Measurements from ENCODE around the gene TIGD3. TPM values are rescaled to one million over a fixed set of nuclear protein-coding genes. Genes with fewer than 3 reads are reported as not detected.

Gene TIGD3
- total and polyA plus RNA-seq, 10 of the 15 experiments (the other 5 are each of a cell fraction or from before 2014, with no cell fraction given) = 0.13 to 1.4 (median 0.57) TPM

- TF ChIP-seq, protein P1, sequence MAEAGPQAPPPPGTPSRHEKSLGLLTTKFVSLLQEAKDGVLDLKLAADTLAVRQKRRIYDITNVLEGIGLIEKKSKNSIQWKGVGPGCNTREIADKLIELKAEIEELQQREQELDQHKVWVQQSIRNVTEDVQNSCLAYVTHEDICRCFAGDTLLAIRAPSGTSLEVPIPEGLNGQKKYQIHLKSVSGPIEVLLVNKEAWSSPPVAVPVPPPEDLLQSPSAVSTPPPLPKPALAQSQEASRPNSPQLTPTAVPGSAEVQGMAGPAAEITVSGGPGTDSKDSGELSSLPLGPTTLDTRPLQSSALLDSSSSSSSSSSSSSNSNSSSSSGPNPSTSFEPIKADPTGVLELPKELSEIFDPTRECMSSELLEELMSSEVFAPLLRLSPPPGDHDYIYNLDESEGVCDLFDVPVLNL (IDR thresholded peaks at IDR 0.05; ENCODE audit: low read depth, low read length) = no peak
- TF ChIP-seq, protein P2, sequence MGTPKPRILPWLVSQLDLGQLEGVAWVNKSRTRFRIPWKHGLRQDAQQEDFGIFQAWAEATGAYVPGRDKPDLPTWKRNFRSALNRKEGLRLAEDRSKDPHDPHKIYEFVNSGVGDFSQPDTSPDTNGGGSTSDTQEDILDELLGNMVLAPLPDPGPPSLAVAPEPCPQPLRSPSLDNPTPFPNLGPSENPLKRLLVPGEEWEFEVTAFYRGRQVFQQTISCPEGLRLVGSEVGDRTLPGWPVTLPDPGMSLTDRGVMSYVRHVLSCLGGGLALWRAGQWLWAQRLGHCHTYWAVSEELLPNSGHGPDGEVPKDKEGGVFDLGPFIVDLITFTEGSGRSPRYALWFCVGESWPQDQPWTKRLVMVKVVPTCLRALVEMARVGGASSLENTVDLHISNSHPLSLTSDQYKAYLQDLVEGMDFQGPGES (IDR thresholded peaks at IDR 0.05) = no peak
- TF ChIP-seq KAT2A (conservative IDR thresholded peaks at IDR 0.05; ENCODE audit: control insufficient read depth, low read depth, low read length) = no peak
- no peak for TF ChIP-seq SUPT20H (IDR thresholded peaks at IDR 0.05; ENCODE audit: borderline replicate concordance, control insufficient read depth, low read depth, low read length)
- TF ChIP-seq, protein P3, sequence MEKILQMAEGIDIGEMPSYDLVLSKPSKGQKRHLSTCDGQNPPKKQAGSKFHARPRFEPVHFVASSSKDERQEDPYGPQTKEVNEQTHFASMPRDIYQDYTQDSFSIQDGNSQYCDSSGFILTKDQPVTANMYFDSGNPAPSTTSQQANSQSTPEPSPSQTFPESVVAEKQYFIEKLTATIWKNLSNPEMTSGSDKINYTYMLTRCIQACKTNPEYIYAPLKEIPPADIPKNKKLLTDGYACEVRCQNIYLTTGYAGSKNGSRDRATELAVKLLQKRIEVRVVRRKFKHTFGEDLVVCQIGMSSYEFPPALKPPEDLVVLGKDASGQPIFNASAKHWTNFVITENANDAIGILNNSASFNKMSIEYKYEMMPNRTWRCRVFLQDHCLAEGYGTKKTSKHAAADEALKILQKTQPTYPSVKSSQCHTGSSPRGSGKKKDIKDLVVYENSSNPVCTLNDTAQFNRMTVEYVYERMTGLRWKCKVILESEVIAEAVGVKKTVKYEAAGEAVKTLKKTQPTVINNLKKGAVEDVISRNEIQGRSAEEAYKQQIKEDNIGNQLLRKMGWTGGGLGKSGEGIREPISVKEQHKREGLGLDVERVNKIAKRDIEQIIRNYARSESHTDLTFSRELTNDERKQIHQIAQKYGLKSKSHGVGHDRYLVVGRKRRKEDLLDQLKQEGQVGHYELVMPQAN (conservative IDR thresholded peaks at IDR 0.05) = no peak
- TF ChIP-seq TCF7 (IDR thresholded peaks at IDR 0.05; ENCODE audit: borderline replicate concordance) = no peak
- TF ChIP-seq TCF12 (IDR thresholded peaks at IDR 0.05; ENCODE audit: low read depth, low read length) = no peak
- no peak for TF ChIP-seq ZBED1 (IDR thresholded peaks at IDR 0.05; ENCODE audit: borderline replicate concordance)
- TF ChIP-seq YBX1 (IDR thresholded peaks at IDR 0.05) = no peak
- TF ChIP-seq RBBP5 (conservative IDR thresholded peaks at IDR 0.05) = no peak
- TF ChIP-seq RAD51 (IDR thresholded peaks at IDR 0.05) = no peak
- no peak for TF ChIP-seq CHD1 (IDR thresholded peaks at IDR 0.05; ENCODE audit: low read depth, low read length)
- TF ChIP-seq FOXM1 (IDR thresholded peaks at IDR 0.05; ENCODE audit: low read depth, low read length) = no peak; the same call in 1 of the 2 replicates
- TF ChIP-seq FOS (IDR thresholded peaks at IDR 0.05; ENCODE audit: borderline replicate concordance, extremely low read depth, insufficient read length) = no peak
- no peak for TF ChIP-seq FOXK2 (IDR thresholded peaks at IDR 0.05)
- no peak for TF ChIP-seq SIN3A (IDR thresholded peaks at IDR 0.05; ENCODE audit: low read depth, low read length)
- no peak for TF ChIP-seq ASH2L (IDR thresholded peaks at IDR 0.05; ENCODE audit: borderline replicate concordance, low read depth)
- no peak for TF ChIP-seq PRDM15 (CRISPR knock-in tag; IDR thresholded peaks at IDR 0.05)
- TF ChIP-seq, protein P4, sequence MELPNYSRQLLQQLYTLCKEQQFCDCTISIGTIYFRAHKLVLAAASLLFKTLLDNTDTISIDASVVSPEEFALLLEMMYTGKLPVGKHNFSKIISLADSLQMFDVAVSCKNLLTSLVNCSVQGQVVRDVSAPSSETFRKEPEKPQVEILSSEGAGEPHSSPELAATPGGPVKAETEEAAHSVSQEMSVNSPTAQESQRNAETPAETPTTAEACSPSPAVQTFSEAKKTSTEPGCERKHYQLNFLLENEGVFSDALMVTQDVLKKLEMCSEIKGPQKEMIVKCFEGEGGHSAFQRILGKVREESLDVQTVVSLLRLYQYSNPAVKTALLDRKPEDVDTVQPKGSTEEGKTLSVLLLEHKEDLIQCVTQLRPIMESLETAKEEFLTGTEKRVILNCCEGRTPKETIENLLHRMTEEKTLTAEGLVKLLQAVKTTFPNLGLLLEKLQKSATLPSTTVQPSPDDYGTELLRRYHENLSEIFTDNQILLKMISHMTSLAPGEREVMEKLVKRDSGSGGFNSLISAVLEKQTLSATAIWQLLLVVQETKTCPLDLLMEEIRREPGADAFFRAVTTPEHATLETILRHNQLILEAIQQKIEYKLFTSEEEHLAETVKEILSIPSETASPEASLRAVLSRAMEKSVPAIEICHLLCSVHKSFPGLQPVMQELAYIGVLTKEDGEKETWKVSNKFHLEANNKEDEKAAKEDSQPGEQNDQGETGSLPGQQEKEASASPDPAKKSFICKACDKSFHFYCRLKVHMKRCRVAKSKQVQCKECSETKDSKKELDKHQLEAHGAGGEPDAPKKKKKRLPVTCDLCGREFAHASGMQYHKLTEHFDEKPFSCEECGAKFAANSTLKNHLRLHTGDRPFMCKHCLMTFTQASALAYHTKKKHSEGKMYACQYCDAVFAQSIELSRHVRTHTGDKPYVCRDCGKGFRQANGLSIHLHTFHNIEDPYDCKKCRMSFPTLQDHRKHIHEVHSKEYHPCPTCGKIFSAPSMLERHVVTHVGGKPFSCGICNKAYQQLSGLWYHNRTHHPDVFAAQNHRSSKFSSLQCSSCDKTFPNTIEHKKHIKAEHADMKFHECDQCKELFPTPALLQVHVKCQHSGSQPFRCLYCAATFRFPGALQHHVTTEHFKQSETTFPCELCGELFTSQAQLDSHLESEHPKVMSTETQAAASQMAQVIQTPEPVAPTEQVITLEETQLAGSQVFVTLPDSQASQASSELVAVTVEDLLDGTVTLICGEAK (IDR thresholded peaks at IDR 0.05; ENCODE audit: borderline replicate concordance) = no peak
Observed at GRCh38 chr11:65362320-65362931, 7.9 kb downstream of the TIGD3 start (continued).
